Astrocyte (in vitro differentiated cells and primary cell): ENCODE measurements around the gene SIGLEC15. TPM values are rescaled to one million over a fixed set of nuclear protein-coding genes. Genes with fewer than 3 reads are reported as not detected.
"Not testable (repeated sequence)": the region's sequence is repeated elsewhere in the genome, so short reads cannot be mapped to it uniquely, and the experiment has no call there.

Experiments used
- DNase-seq: peaks from one replicate; pipeline ENCODE4 v3.0.0-alpha.2; 2010; ENCODE audit warnings: low read depth
- FAIRE-seq: peaks from 2 replicates; lab custom pipeline; 2011; peaks lifted over from hg19 to GRCh38; lab: Jason Lieb, UNC
- H2AFZ ChIP-seq: 2 replicates; pipeline ENCODE4 v1.6.0; 2012; ENCODE audit warnings: low read depth, low read length, inconsistent platforms
- H3K27ac ChIP-seq: 2 replicates; pipeline ENCODE4 v1.5.1; 2011; ENCODE audit warnings: low read depth, low read length, inconsistent platforms
- H3K27me3 ChIP-seq: 2 replicates; pipeline ENCODE4 v1.6.0; 2011; ENCODE audit warnings: low read length, inconsistent platforms; ENCODE audit not compliant: insufficient read depth
- H3K36me3 ChIP-seq: 2 replicates; pipeline ENCODE4 v1.5.1; 2011; ENCODE audit warnings: low read length, inconsistent platforms; ENCODE audit not compliant: insufficient read depth
- H3K4me1 ChIP-seq: 2 replicates; pipeline ENCODE4 v1.5.1; 2011; ENCODE audit warnings: low read length, inconsistent platforms; ENCODE audit not compliant: insufficient read depth
- H3K4me2 ChIP-seq: 2 replicates; pipeline ENCODE4 v1.6.0; 2012; ENCODE audit warnings: low read length, inconsistent platforms
- H3K4me3 ChIP-seq: 2 replicates; pipeline ENCODE4 v1.5.1; 2011; ENCODE audit warnings: low read depth, mild to moderate bottlenecking, low read length, inconsistent platforms; ENCODE audit not compliant: insufficient read depth
- H3K79me2 ChIP-seq: 2 replicates; pipeline ENCODE4 v1.6.0; 2012; ENCODE audit warnings: mild to moderate bottlenecking, low read length, inconsistent platforms; ENCODE audit not compliant: insufficient read depth
- H3K9ac ChIP-seq: 2 replicates; pipeline ENCODE4 v1.6.0; 2012; ENCODE audit warnings: mild to moderate bottlenecking, low read length, inconsistent platforms
- H3K9me3 ChIP-seq: 2 replicates; pipeline ENCODE4 v1.5.1; 2012; ENCODE audit warnings: low read depth, mild to moderate bottlenecking, low read length, inconsistent platforms; ENCODE audit not compliant: insufficient read depth
- H4K20me1 ChIP-seq: 2 replicates; pipeline ENCODE4 v1.6.0; 2012; ENCODE audit warnings: low read length, inconsistent platforms; ENCODE audit not compliant: insufficient read depth
- H3K27ac Mint-ChIP-seq: one replicate; pipeline ENCODE4 v1.8.0; 2021; ENCODE audit warnings: mild to moderate bottlenecking, mixed read lengths; ENCODE audit not compliant: unreplicated experiment
- H3K27me3 Mint-ChIP-seq: one replicate; pipeline ENCODE4 v1.8.0; 2021; ENCODE audit warnings: low read depth, mixed read lengths; ENCODE audit not compliant: unreplicated experiment
- H3K36me3 Mint-ChIP-seq: one replicate; pipeline ENCODE4 v1.8.0; 2021; ENCODE audit warnings: low read depth, mixed read lengths; ENCODE audit not compliant: unreplicated experiment
- H3K4me1 Mint-ChIP-seq: one replicate; pipeline ENCODE4 v1.8.0; 2021; ENCODE audit warnings: low read depth, mixed read lengths; ENCODE audit not compliant: unreplicated experiment
- H3K4me3 Mint-ChIP-seq: one replicate; pipeline ENCODE4 v1.8.0; 2021; ENCODE audit warnings: mild to moderate bottlenecking, moderate library complexity, mixed read lengths; ENCODE audit not compliant: unreplicated experiment
- H3K9me3 Mint-ChIP-seq: one replicate; pipeline ENCODE4 v1.8.0; 2021; ENCODE audit warnings: mild to moderate bottlenecking, mixed read lengths; ENCODE audit not compliant: unreplicated experiment
- EZH2 ChIP-seq: IDR thresholded peaks from 2 replicates; pipeline ENCODE4 v1.6.1; 2012; ENCODE audit warnings: mild to moderate bottlenecking, low read length, inconsistent platforms; ENCODE audit not compliant: insufficient read depth
- total RNA-seq: library from RNA; stranded (reverse); gene quantifications from 2 replicates; pipeline ENCODE4 v1.2.1, GENCODE V29; 2021
- TF ChIP-seq, protein P1 (sequence below): IDR thresholded peaks from 2 replicates; pipeline ENCODE4 v1.5.1; 2011; ENCODE audit warnings: low read depth, mild to moderate bottlenecking, inconsistent platforms, low read length, moderate library complexity; ENCODE audit not compliant: insufficient read depth

Gene SIGLEC15
- total RNA-seq, 1 donor from 2014 or later, result 0.27 TPM

DNA sequence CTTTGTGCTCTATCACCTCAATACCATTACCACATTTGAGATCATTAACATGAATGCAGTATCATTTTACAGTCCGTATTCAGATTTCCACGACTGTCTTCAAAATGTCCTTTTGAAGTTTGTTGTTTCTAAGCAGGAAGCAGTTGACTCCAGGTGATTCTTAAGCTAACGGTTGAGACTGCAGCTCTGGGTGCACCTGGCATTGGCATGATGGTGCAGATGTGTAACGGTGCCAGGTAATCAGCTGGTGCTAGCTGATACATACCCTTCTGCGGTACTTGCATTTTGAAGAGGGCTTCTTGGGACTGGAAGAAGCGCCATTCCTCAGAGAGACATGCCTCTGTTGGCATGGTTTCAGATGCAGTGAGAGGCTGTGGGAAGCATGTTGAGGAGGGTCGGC lies 19.5 kb downstream of the SIGLEC15 start:
- Mint-ChIP-seq H3K36me3 (peaks cover 13% of the 10 kb centered on the region), H3K27ac (no peak overlapping the region), H3K27me3 (peaks cover 5% of the 10 kb centered on the region), H3K9me3 (peaks cover 4% of the 10 kb centered on the region), H3K4me1 (peaks cover 2% of the 10 kb centered on the region), H3K4me3 (no peak overlapping the region)
- TF ChIP-seq, protein P1, sequence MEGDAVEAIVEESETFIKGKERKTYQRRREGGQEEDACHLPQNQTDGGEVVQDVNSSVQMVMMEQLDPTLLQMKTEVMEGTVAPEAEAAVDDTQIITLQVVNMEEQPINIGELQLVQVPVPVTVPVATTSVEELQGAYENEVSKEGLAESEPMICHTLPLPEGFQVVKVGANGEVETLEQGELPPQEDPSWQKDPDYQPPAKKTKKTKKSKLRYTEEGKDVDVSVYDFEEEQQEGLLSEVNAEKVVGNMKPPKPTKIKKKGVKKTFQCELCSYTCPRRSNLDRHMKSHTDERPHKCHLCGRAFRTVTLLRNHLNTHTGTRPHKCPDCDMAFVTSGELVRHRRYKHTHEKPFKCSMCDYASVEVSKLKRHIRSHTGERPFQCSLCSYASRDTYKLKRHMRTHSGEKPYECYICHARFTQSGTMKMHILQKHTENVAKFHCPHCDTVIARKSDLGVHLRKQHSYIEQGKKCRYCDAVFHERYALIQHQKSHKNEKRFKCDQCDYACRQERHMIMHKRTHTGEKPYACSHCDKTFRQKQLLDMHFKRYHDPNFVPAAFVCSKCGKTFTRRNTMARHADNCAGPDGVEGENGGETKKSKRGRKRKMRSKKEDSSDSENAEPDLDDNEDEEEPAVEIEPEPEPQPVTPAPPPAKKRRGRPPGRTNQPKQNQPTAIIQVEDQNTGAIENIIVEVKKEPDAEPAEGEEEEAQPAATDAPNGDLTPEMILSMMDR, result no peak
- TF ChIP-seq EZH2, result no peak
- DNase-seq, result no peak
- no peak overlapping the region for H3K9ac ChIP-seq
- H3K4me3 ChIP-seq, result no peak overlapping the region
- FAIRE-seq, result no peak
- no peak overlapping the region for H3K27ac ChIP-seq
- H3K36me3 ChIP-seq, result peaks cover 4% of the 10 kb centered on the region
- H2AFZ ChIP-seq, result no peak overlapping the region
- peaks cover 9% of the 10 kb centered on the region for H3K4me1 ChIP-seq
- H3K79me2 ChIP-seq, result no peaks in the 10 kb centered on the region
- H3K9me3 ChIP-seq, result no peaks in the 10 kb centered on the region
- H4K20me1 ChIP-seq, result no peaks in the 10 kb centered on the region
- no peak overlapping the region for H3K4me2 ChIP-seq
- H3K27me3 ChIP-seq, result no peaks in the 10 kb centered on the region

DNA sequence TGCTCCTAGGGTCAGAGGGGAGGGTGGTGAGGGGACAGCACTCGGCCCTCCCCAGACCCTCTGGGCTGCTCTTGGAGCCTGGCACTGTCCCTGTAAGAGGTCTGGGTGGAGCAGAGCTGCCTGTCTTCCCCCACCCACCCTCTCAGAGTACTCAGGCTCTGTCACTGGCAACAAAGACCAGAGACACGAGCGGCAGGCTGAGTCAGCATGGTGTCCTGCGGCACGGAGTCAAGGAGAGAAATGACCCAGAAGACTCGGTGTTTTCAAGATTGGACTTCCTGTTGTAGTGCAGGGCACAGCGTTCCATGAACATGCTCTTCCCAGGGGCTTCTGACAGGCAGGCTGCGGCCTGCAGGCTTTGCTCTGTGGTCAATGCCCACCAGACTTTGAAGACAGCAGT lies 19.9 kb downstream of the SIGLEC15 start:
- H3K9me3 ChIP-seq, result no peaks in the 10 kb centered on the region
- FAIRE-seq, result no peak
- peak; percentile 23 for DNase-seq
- Mint-ChIP-seq H3K4me1 (peaks cover under 1% of the 10 kb centered on the region), H3K36me3 (peaks cover 16% of the 10 kb centered on the region), H3K27ac (peak overlapping the region; percentile 41), H3K9me3 (peaks cover 4% of the 10 kb centered on the region), H3K4me3 (no peak overlapping the region), H3K27me3 (peaks cover 5% of the 10 kb centered on the region)
- H3K27me3 ChIP-seq, result no peaks in the 10 kb centered on the region
- no peak overlapping the region for H3K4me2 ChIP-seq
- H3K79me2 ChIP-seq, result no peaks in the 10 kb centered on the region
- TF ChIP-seq, protein P1, result no peak
- TF ChIP-seq EZH2, result no peak
- H4K20me1 ChIP-seq, result no peaks in the 10 kb centered on the region
- H3K36me3 ChIP-seq, result peaks cover 4% of the 10 kb centered on the region
- no peak overlapping the region for H3K4me3 ChIP-seq
- no peak overlapping the region for H3K27ac ChIP-seq
- peaks cover 4% of the 10 kb centered on the region for H3K4me1 ChIP-seq
- H3K9ac ChIP-seq, result no peak overlapping the region
- no peak overlapping the region for H2AFZ ChIP-seq

DNA sequence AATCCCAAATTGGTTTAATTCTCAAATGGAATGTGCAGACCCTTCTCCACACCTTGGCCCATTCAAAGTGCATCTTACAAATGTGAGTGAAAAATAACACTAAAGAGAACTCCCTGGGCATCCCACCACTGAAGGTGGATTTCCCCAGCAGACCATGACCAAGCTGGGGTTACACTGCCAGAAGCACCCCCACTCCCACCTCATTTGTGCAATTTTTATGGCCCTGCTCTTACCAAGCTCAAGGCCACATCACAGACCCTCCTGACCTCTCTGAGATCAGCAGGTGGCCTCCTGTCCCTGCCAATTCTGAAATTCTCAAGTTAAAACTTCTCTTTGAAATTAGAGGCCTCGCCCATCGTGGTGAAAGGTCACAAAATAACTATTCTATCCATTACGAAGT lies 21.6 kb downstream of the SIGLEC15 start:
- FAIRE-seq, result no peak

DNA sequence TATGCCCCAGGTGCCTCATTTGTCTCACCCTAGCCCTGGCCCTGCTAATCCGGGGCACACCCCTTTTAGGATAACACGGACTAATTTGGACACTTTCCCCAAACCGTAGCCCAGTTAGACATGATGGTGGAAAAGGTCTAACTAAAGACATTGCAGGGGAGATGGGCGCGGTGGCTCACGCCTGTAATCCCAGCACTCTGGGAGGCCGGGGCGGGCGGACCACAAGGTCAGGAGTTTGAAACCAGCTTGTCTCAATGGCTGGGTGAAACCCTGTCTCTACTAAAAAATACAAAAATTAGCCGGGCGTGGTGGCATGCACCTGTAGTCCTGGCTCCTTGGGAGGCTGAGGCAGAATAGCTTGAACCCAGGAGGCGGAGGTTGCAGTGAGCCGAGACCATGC lies 23.2 kb downstream of the SIGLEC15 start:
- H3K36me3 ChIP-seq, result peaks cover 17% of the 10 kb centered on the region
- not testable (repeated sequence) for H3K79me2 ChIP-seq, H2AFZ ChIP-seq, H3K4me2 ChIP-seq, H3K27ac ChIP-seq, H4K20me1 ChIP-seq, H3K27ac Mint-ChIP-seq, H3K4me1 Mint-ChIP-seq, H3K9me3 Mint-ChIP-seq, H3K4me3 Mint-ChIP-seq, H3K4me3 ChIP-seq, H3K9me3 ChIP-seq, H3K9ac ChIP-seq, FAIRE-seq, H3K27me3 Mint-ChIP-seq, DNase-seq, H3K27me3 ChIP-seq, H3K4me1 ChIP-seq
- H3K36me3 Mint-ChIP-seq, result peaks cover 25% of the 10 kb centered on the region

More for the DNA sequence above, 21.6 kb downstream of the SIGLEC15 start:
- H3K4me1 ChIP-seq, result peaks cover 3% of the 10 kb centered on the region
- no peak overlapping the region for H3K9ac ChIP-seq
- peaks cover 7% of the 10 kb centered on the region for H3K36me3 ChIP-seq
- no peak for DNase-seq
- H3K27ac Mint-ChIP-seq, result peak overlapping the region; percentile 22
- H3K27ac ChIP-seq, result no peak overlapping the region
- H3K9me3 ChIP-seq, result no peaks in the 10 kb centered on the region
- H3K4me3 ChIP-seq, result no peak overlapping the region
- no peaks in the 10 kb centered on the region for H3K27me3 Mint-ChIP-seq
- H3K36me3 Mint-ChIP-seq, result peaks cover 18% of the 10 kb centered on the region
- no peak overlapping the region for H2AFZ ChIP-seq
- H3K9me3 Mint-ChIP-seq, result no peaks in the 10 kb centered on the region
- TF ChIP-seq EZH2, result no peak
- TF ChIP-seq, protein P1, result no peak
- H3K4me1 Mint-ChIP-seq, result no peaks in the 10 kb centered on the region
- H4K20me1 ChIP-seq, result no peaks in the 10 kb centered on the region
- no peaks in the 10 kb centered on the region for H3K27me3 ChIP-seq
- H3K79me2 ChIP-seq, result no peaks in the 10 kb centered on the region
- H3K4me3 Mint-ChIP-seq, result no peak overlapping the region
- no peak overlapping the region for H3K4me2 ChIP-seq
